Upper lobe of right lung (tissue), 1 donor: ENCODE results near the gene LAS1L. TPM values are rescaled to one million over a fixed set of nuclear protein-coding genes. Genes with fewer than 3 reads are reported as not detected.

ENCODE experiments used
- ATAC-seq: fragments of 200-7000 bp; cut with Tn5 transposase; one replicate; pipeline ENCODE4 v1.9.1; 2020; ENCODE audit warnings: mild to moderate bottlenecking, moderate library complexity
- DNase-seq: peaks from one replicate; pipeline ENCODE4 v3.0.0-alpha.2; 2020
- H3K27ac ChIP-seq: fragments of 200-600 bp; one replicate; pipeline ENCODE4 v1.8.0; 2022
- H3K27me3 ChIP-seq: fragments of 200-600 bp; one replicate; pipeline ENCODE4 v1.8.0; 2022; ENCODE audit warnings: mild to moderate bottlenecking
- H3K36me3 ChIP-seq: fragments of 200-600 bp; one replicate; pipeline ENCODE4 v1.8.0; 2022
- H3K4me1 ChIP-seq: fragments of 200-600 bp; one replicate; pipeline ENCODE4 v1.8.0; 2022
- H3K4me3 ChIP-seq: fragments of 200-600 bp; one replicate; pipeline ENCODE4 v1.8.0; 2022; ENCODE audit warnings: mild to moderate bottlenecking
- H3K9me3 ChIP-seq: fragments of 200-600 bp; one replicate; pipeline ENCODE4 v1.8.0; 2022
- CTCF ChIP-seq: fragments of 200-600 bp; IDR thresholded peaks from one replicate; pipeline ENCODE4 v1.8.0; 2022; ENCODE audit warnings: antibody characterized with exemption
- intact Hi-C: fragments of 100-400 bp; cut with DNase I; formaldehyde crosslinking; loops from one replicate; pipeline ENCODE4 v1.11.0; 2022
- total RNA-seq: library from RNA; stranded (reverse); fragmentation: NEBNext Ultra II Directional; extraction: Animal tissue kit (Norgen Biotek cat#: 25700); gene quantifications from one replicate; pipeline ENCODE4 v1.2.1, GENCODE V29; 2021
- donor health status: DM: no; HTN: yes; CAD: no; lungs with severe emphysema.

Gene LAS1L
- total RNA-seq, 1 donor from 2014 or later: 22.8 TPM

DNA sequence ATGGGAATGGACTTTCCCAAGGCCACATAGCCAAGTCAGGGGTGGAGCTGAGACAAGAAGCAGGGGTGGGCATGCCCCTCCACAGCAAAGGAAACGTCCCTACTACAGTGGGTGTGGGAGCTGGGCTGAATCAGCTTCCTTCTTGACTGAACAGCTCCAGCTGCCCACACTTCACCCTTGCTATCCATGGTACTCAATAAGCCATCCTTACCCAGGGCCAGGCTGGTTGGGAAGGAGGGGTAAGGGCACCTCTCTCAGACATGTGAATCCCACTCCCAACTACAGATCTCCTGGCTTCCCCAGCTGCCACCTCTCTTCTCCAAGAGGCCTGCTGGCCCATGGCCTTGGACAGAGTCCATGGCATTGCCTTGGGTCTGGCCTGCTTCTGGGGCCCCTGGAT is 21.0 kb downstream of the LAS1L start:
- TF ChIP-seq CTCF: no peak
- Histone ChIP-seq H3K27me3 (no peaks in the 10 kb centered on the region), H3K36me3 (peaks cover 5% of the 10 kb centered on the region), H3K4me1 (no peaks in the 10 kb centered on the region), H3K9me3 (no peaks in the 10 kb centered on the region), H3K27ac (no peak overlapping the region), H3K4me3 (no peak overlapping the region)
- DNase-seq (no peak), ATAC-seq (no peak)
- intact Hi-C loops: no loop called here

GRCh38 chrX:65509400-65509799 is 25.2 kb downstream of the LAS1L start:
- Histone ChIP-seq H3K4me1 (no peaks in the 10 kb centered on the region), H3K4me3 (no peak overlapping the region), H3K27me3 (no peaks in the 10 kb centered on the region), H3K36me3 (no peaks in the 10 kb centered on the region), H3K9me3 (no peaks in the 10 kb centered on the region), H3K27ac (no peak overlapping the region)
- intact Hi-C loops: no loop called here
- DNase-seq (no peak), ATAC-seq (no peak)
- TF ChIP-seq CTCF: no peak

- Histone ChIP-seq H3K9me3 (no peaks in the 10 kb centered on the region), H3K27me3 (no peaks in the 10 kb centered on the region), H3K36me3 (no peaks in the 10 kb centered on the region), H3K4me3 (no peak overlapping the region), H3K4me1 (no peaks in the 10 kb centered on the region), H3K27ac (no peak overlapping the region)
- no peak for TF ChIP-seq CTCF
- DNase-seq (no peak), ATAC-seq (no peak)
- intact Hi-C loops: no loop called here
Measured at GRCh38 chrX:65508851-65509250, 25.7 kb downstream of the LAS1L start.

GRCh38 chrX:65502618-65503017 is 32.0 kb downstream of the LAS1L start:
- H3K27ac ChIP-seq: no peak overlapping the region
- no peaks in the 10 kb centered on the region for H3K9me3 ChIP-seq
- TF ChIP-seq CTCF: no peak
- H3K36me3 ChIP-seq: no peaks in the 10 kb centered on the region
- no peaks in the 10 kb centered on the region for H3K4me1 ChIP-seq
- H3K4me3 ChIP-seq: no peak overlapping the region
- intact Hi-C loops: no loop called here
- ATAC-seq (no peak), DNase-seq (no peak)
- no peaks in the 10 kb centered on the region for H3K27me3 ChIP-seq

GRCh38 chrX:65493431-65493830 is 41.2 kb downstream of the LAS1L start:
- Histone ChIP-seq H3K36me3 (no peaks in the 10 kb centered on the region), H3K4me3 (no peak overlapping the region), H3K9me3 (no peaks in the 10 kb centered on the region), H3K4me1 (no peaks in the 10 kb centered on the region), H3K27me3 (no peaks in the 10 kb centered on the region), H3K27ac (no peak overlapping the region)
- ATAC-seq (no peak), DNase-seq (no peak)
- intact Hi-C loops: no loop called here
- no peak for TF ChIP-seq CTCF

DNA sequence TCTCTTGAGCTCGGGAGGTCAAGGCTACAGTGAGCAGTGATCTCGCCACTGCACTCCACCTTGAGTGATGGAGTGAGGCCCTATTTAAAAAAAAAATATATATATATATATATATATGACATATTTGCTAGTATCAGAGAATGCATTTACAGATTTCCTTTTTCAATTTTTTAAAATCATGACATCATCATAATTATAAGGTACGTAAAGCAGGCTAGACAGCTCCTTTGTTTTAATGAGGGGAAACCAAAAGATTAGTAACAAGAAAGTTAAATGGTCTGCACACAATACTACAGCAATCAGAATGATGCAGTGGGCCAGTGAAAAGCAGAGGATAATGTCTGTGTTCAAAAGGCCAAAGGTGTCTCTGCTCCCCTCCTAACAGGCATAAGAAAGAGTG is 43.0 kb downstream of the LAS1L start:
- no peak for TF ChIP-seq CTCF
- intact Hi-C loops: no loop called here
- no peaks in the 10 kb centered on the region for H3K4me1 ChIP-seq
- no peak overlapping the region for H3K27ac ChIP-seq
- no peak for ATAC-seq
- no peaks in the 10 kb centered on the region for H3K36me3 ChIP-seq
- H3K4me3 ChIP-seq: no peak overlapping the region
- no peaks in the 10 kb centered on the region for H3K27me3 ChIP-seq
- no peaks in the 10 kb centered on the region for H3K9me3 ChIP-seq
- no peak for DNase-seq
